ENCODE measurements around the gene PTGFRN.

DNA sequence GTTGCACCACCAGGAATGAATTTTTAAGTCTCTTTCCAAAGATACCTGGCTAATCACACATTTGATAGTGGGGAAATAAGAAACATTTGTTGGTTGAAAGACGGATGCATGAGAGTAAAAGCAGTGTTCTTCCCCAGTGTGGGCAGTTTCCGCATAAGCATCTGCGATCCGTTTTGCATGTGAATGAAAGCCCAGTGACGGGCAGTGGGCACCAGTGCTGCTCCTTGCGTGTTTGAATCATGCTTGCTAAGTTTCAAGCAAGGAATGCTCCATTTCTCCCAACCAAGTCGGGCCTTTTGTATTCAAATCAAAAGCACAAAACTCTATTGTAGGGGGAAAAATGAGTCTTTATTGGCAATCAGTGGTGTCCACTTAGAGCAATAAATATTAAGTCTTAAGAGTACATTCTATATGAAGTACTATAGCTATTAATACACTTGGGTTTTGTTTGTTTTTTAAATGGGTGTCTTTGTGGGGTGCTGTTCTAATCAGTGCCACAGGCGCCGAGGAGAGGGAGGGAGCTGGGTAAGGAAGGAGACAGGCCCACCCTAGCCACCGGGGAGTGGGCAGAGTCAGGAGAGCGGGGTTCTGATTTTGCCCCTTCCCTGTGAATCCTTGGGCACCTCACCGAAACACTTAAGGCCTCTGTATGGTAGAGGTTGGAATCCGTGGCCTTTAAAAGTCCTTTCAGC, 750 bp upstream of the PTGFRN start:
- TF ChIP-seq SMAD9 (CRISPR knock-in tag; IDR thresholded peaks at IDR 0.05), result no peak
- no peak for TF ChIP-seq XRCC5 (optimal IDR thresholded peaks at IDR 0.05; ENCODE audit: low read length)
- no peak for TF ChIP-seq AKAP8 (CRISPR knock-in tag; IDR thresholded peaks at IDR 0.05)
- TF ChIP-seq JUN (CRISPR knock-in tag; IDR thresholded peaks at IDR 0.05), result no peak
- no peak for TF ChIP-seq ZNF253 (CRISPR knock-in tag; IDR thresholded peaks at IDR 0.05; ENCODE audit: borderline replicate concordance)

Measured in HepG2 (cell line).